Measurements from ENCODE around the gene FOXO1. TPM values are rescaled to one million over a fixed set of nuclear protein-coding genes. Genes with fewer than 3 reads are reported as not detected.

FOXO1 gene
- polyA plus RNA-seq, 1 experiment = 5.3 TPM

GRCh38 chr13:40506592-40507446 is 159.6 kb downstream of the FOXO1 start:
- H3K36me3 ChIP-seq (ENCODE audit: control insufficient read depth, insufficient read depth, low read length) = no peaks in the 10 kb centered on the region

More at GRCh38 chr13:40506592-40507446, 159.6 kb downstream of the FOXO1 start:
- no peak overlapping the region for H3K4me3 ChIP-seq (ENCODE audit: low read depth, low read length)
- POLR2A ChIA-PET = no interaction called here
- TF ChIP-seq CTCF (IDR thresholded peaks at IDR 0.05; ENCODE audit: insufficient read depth, low read depth, low read length) = no peak
- CTCF ChIA-PET = no interaction called here
- DNase-seq (ENCODE audit: low read depth) = no peak
- H3K27me3 ChIP-seq (ENCODE audit: control insufficient read depth, insufficient read depth, low read length) = no peaks in the 10 kb centered on the region

Other genes starting within 250 kb of the FOXO1 start
- 7.6 and 13.8 TPM in 2 replicates for gene MRPS31, start 104.5 kb upstream of the FOXO1 start, polyA plus RNA-seq (2011; rRNA removed)
- 4.7 and 5.9 TPM in 2 replicates for gene SLC25A15, start 123.0 kb upstream of the FOXO1 start, polyA plus RNA-seq (2011; rRNA removed)

All from BJ (cell line).